Measurements from ENCODE around the gene IDE. TPM values are rescaled to one million over a fixed set of nuclear protein-coding genes. Genes with fewer than 3 reads are reported as not detected.

The IDE gene
- total and polyA plus RNA-seq, 9 of the 15 experiments (the other 6 are each of a cell fraction or from before 2014, with no cell fraction given) = 10.2 to 50.6 (median 33.2) TPM

GRCh38 chr10:92486637-92487036 is 87.3 kb downstream of the IDE start (continued):
- TF ChIP-seq TRIM24 (IDR thresholded peaks at IDR 0.05) (0 out of 4 replicates have a peak, but pooled peaks of 1 of the 2 experiments have one; percentile 50), ZNF316 (IDR thresholded peaks at IDR 0.05) (peak; percentile 68; the same call in 1 of the 2 replicates), ARID3A (IDR thresholded peaks at IDR 0.05; ENCODE audit: borderline replicate concordance, low read depth, low read length) (peak; percentile 74), TAF15 (IDR thresholded peaks at IDR 0.05; ENCODE audit: low read depth, low read length) (no peak), POLR2AphosphoS5 (IDR thresholded peaks at IDR 0.05; ENCODE audit: control insufficient read depth, insufficient read depth, low read depth, low read length) (no peak), EP400 (IDR thresholded peaks at IDR 0.05) (no peak), PPARD (CRISPR knock-in tag; IDR thresholded peaks at IDR 0.05) (no peak), GABPA (tag; conservative IDR thresholded peaks at IDR 0.05; ENCODE audit: low read depth) (peak; percentile 38; the same call in 1 of the 2 replicates), MEF2A (IDR thresholded peaks at IDR 0.05; ENCODE audit: control insufficient read depth, low read depth, low read length) (no peak), COPS2 (conservative IDR thresholded peaks at IDR 0.05) (no peak), TEAD4 (IDR thresholded peaks at IDR 0.05; ENCODE audit: low read length) (peak; percentile 61; the same call in 1 of the 2 replicates), TEAD4 (CRISPR knock-in tag; IDR thresholded peaks at IDR 0.05; ENCODE audit: borderline replicate concordance) (no peak), ZNF140 (CRISPR knock-in tag; IDR thresholded peaks at IDR 0.05) (no peak), NRF1 (conservative IDR thresholded peaks at IDR 0.05 in 1 of 2, IDR thresholded peaks at IDR 0.05 in 1 of 2) (0 out of 4 replicates have a peak, but pooled peaks of 1 of the 2 experiments have one; percentile 13), VEZF1 (CRISPR knock-in tag; IDR thresholded peaks at IDR 0.05) (peak; percentile 45), OTX1 (CRISPR knock-in tag; IDR thresholded peaks at IDR 0.05) (no peak), SMAD4 (CRISPR knock-in tag; conservative IDR thresholded peaks at IDR 0.05) (peak; percentile 64), ESRRA (IDR thresholded peaks at IDR 0.05; ENCODE audit: borderline replicate concordance, low read depth) (peak; percentile 64; the same call in 1 of the 2 replicates), E2F4 (CRISPR knock-in tag; IDR thresholded peaks at IDR 0.05; ENCODE audit: low read depth) (no peak), HDAC6 (IDR thresholded peaks at IDR 0.05; ENCODE audit: low read depth, low read length) (no peak), ZNF639 (CRISPR knock-in tag; conservative IDR thresholded peaks at IDR 0.05 in 1 of 2, IDR thresholded peaks at IDR 0.05 in 1 of 2) (peak in 1 of 2 experiments; percentile 54; a peak in 1 of 4 replicates), NBN (IDR thresholded peaks at IDR 0.05; ENCODE audit: low read depth) (peak; percentile 56; the same call in 1 of the 2 replicates), CCNT2 (IDR thresholded peaks at IDR 0.05; ENCODE audit: borderline replicate concordance, extremely low read depth, insufficient read length, low read depth, low read length) (peak; percentile 16)

All from K562 (cell line).